Measurements from ENCODE around the gene USH2A. TPM values are rescaled to one million over a fixed set of nuclear protein-coding genes. Genes with fewer than 3 reads are reported as not detected.

USH2A gene
- total and polyA plus RNA-seq, 2 experiments from 2014 or later = under 0.01 to 0.01 TPM

DNA sequence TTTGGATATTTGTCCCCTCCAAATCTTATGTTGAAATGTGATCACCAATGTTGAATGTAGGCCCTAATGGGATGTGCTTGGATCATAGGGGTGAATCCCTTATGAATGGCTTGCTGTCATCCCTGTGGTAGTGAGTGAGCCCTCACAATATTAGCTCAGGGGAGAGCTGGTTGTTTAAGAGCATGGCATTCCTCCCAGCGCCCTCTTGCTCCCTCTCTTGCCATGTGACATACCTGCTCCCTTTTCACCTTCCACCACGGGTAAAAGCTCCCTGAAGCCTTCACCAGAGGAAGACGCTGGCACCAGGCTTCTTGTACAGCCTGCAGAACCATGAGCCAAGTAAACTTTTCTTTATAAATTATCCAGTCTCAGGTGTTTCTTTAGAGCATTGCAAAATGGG is 550.6 kb downstream of the USH2A start:
- no peaks in the 10 kb centered on the region for H3K4me1 ChIP-seq (ENCODE audit: insufficient read depth)
- no peaks in the 10 kb centered on the region for H3K9me3 ChIP-seq (ENCODE audit: low read depth)
- H3K36me3 ChIP-seq (ENCODE audit: low read depth) = no peaks in the 10 kb centered on the region
- H3K27ac ChIP-seq = no peak overlapping the region
- no peak overlapping the region for H3K4me3 ChIP-seq
- H3K79me2 ChIP-seq (ENCODE audit: insufficient read depth) = no peaks in the 10 kb centered on the region
- WGBS, 2 experiments (ENCODE audit: low coverage in 1 of 2, low lambda C conversion rate in 2 of 2, missing lambda C conversion rate in 2 of 2) = 20 to 38% methylated on average over 3 of the region's 3 CpGs
- DNase-seq = no peak
- H3K27me3 ChIP-seq (replicated peaks; ENCODE audit: insufficient read depth) = no peaks in the 10 kb centered on the region
- no peak overlapping the region for H2AFZ ChIP-seq
- no peak overlapping the region for H3K4me2 ChIP-seq (ENCODE audit: unreplicated experiment)
- no peaks in the 10 kb centered on the region for H4K20me1 ChIP-seq (ENCODE audit: insufficient read depth)
- TF ChIP-seq EZH2phosphoT487 (IDR thresholded peaks at IDR 0.05; ENCODE audit: insufficient read depth, low read depth) (no peak), EZH2 (IDR thresholded peaks at IDR 0.05; ENCODE audit: insufficient read depth, poor library complexity, severe bottlenecking) (no peak)
- no peak overlapping the region for H3K9ac ChIP-seq
- H3F3A ChIP-seq (ENCODE audit: insufficient read depth) = no peaks in the 10 kb centered on the region
- no peaks in the 10 kb centered on the region; the same call in 1 of the 2 replicates for H3K9me2 ChIP-seq (ENCODE audit: insufficient read depth)
- in situ Hi-C loops (cut with MboI) = no loop called here

- H3K4me3 ChIP-seq = no peak overlapping the region
- 11 to 16% methylated on average over 1 of the region's 1 CpG for WGBS, 2 experiments (ENCODE audit: low coverage in 1 of 2, low lambda C conversion rate in 2 of 2, missing lambda C conversion rate in 2 of 2)
Observed at GRCh38 chr1:215868500-215868899, 554.7 kb downstream of the USH2A start.

DNA sequence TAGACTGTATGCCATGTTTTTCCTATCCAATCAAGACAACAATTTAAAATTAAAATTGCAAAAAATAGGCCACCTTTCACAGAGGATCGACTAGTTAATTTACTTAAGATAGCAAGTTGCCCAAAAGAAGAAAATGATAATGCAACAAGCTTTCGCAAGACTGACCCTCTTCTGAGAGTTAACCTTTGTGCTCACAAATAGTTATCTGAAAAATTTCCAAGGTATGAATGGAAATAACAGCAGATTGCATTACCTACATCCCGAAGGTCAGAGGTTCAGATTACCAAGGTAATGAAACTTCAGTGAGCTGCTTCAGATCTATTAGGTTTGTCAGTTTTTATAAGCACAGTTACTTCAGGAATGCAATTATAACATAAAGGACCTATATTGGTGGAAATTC is 558.2 kb downstream of the USH2A start:
- H4K20me1 ChIP-seq (ENCODE audit: insufficient read depth) = no peaks in the 10 kb centered on the region
- H3K27ac ChIP-seq = no peak overlapping the region
- no peaks in the 10 kb centered on the region for H3F3A ChIP-seq (ENCODE audit: insufficient read depth)
- no peaks in the 10 kb centered on the region for H3K79me2 ChIP-seq (ENCODE audit: insufficient read depth)
- H3K4me1 ChIP-seq (ENCODE audit: insufficient read depth) = no peaks in the 10 kb centered on the region
- H3K4me2 ChIP-seq (ENCODE audit: unreplicated experiment) = no peak overlapping the region
- no peaks in the 10 kb centered on the region for H3K9me2 ChIP-seq (ENCODE audit: insufficient read depth)
- in situ Hi-C loops (cut with MboI) = no loop called here
- H3K36me3 ChIP-seq (ENCODE audit: low read depth) = no peaks in the 10 kb centered on the region
- TF ChIP-seq EZH2phosphoT487 (IDR thresholded peaks at IDR 0.05; ENCODE audit: insufficient read depth, low read depth) = no peak
- TF ChIP-seq EZH2 (IDR thresholded peaks at IDR 0.05; ENCODE audit: insufficient read depth, poor library complexity, severe bottlenecking) = no peak
- H3K27me3 ChIP-seq (replicated peaks; ENCODE audit: insufficient read depth) = no peaks in the 10 kb centered on the region
- H3K4me3 ChIP-seq = no peak overlapping the region
- DNase-seq = no peak
- WGBS, 2 experiments (ENCODE audit: low coverage in 1 of 2, low lambda C conversion rate in 2 of 2, missing lambda C conversion rate in 2 of 2) = 28 to 31% methylated on average over 3 of the region's 3 CpGs
- no peaks in the 10 kb centered on the region for H3K9me3 ChIP-seq (ENCODE audit: low read depth)
- H3K9ac ChIP-seq = no peak overlapping the region
- no peak overlapping the region for H2AFZ ChIP-seq

More at GRCh38 chr1:215868500-215868899, 554.7 kb downstream of the USH2A start:
- Histone ChIP-seq H3K27me3 (replicated peaks; ENCODE audit: insufficient read depth) (no peaks in the 10 kb centered on the region), H3K79me2 (ENCODE audit: insufficient read depth) (no peaks in the 10 kb centered on the region), H3K9ac (no peak overlapping the region), H3K4me2 (ENCODE audit: unreplicated experiment) (no peak overlapping the region), H3K36me3 (ENCODE audit: low read depth) (no peaks in the 10 kb centered on the region), H3K9me3 (ENCODE audit: low read depth) (no peaks in the 10 kb centered on the region), H3K9me2 (ENCODE audit: insufficient read depth) (no peaks in the 10 kb centered on the region), H3K4me1 (ENCODE audit: insufficient read depth) (no peaks in the 10 kb centered on the region), H3F3A (ENCODE audit: insufficient read depth) (no peaks in the 10 kb centered on the region), H2AFZ (no peak overlapping the region), H4K20me1 (ENCODE audit: insufficient read depth) (no peaks in the 10 kb centered on the region), H3K27ac (no peak overlapping the region)
- DNase-seq = no peak
- in situ Hi-C loops (cut with MboI) = no loop called here
- TF ChIP-seq EZH2phosphoT487 (IDR thresholded peaks at IDR 0.05; ENCODE audit: insufficient read depth, low read depth) (no peak), EZH2 (IDR thresholded peaks at IDR 0.05; ENCODE audit: insufficient read depth, poor library complexity, severe bottlenecking) (no peak)

DNA sequence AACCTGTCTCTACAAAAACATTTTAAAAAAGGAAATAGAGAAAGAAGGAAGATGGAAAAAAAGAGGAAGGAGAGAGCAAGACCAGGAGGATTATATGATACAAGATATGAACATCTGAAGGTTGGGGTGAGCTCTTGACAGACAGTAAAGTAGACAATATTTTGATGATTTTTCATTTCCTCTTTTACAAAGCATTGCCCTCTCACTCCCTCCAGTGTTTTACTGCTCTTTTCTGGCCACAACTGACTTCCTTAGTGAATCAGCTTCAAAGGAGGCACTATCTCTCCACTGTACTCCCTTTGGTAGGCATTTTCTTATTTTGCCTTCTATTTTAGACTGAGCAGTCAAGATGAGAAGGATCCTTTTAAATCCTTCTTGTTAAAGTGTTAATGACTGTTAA is 559.5 kb downstream of the USH2A start:
- DNase-seq = peak; percentile 17
- TF ChIP-seq EZH2 (IDR thresholded peaks at IDR 0.05; ENCODE audit: insufficient read depth, poor library complexity, severe bottlenecking) (no peak), EZH2phosphoT487 (IDR thresholded peaks at IDR 0.05; ENCODE audit: insufficient read depth, low read depth) (no peak)
- no peaks in the 10 kb centered on the region for H3K9me2 ChIP-seq (ENCODE audit: insufficient read depth)
- H3F3A ChIP-seq (ENCODE audit: insufficient read depth) = no peaks in the 10 kb centered on the region
- H3K27ac ChIP-seq = no peak overlapping the region
- H3K79me2 ChIP-seq (ENCODE audit: insufficient read depth) = no peaks in the 10 kb centered on the region
- H2AFZ ChIP-seq = peak overlapping the region; percentile 32; the same call in 1 of the 2 replicates
- no peaks in the 10 kb centered on the region for H4K20me1 ChIP-seq (ENCODE audit: insufficient read depth)
- no peaks in the 10 kb centered on the region for H3K9me3 ChIP-seq (ENCODE audit: low read depth)
- H3K27me3 ChIP-seq (replicated peaks; ENCODE audit: insufficient read depth) = no peaks in the 10 kb centered on the region
- H3K4me3 ChIP-seq = no peak overlapping the region
- H3K4me1 ChIP-seq (ENCODE audit: insufficient read depth) = no peaks in the 10 kb centered on the region
- H3K36me3 ChIP-seq (ENCODE audit: low read depth) = no peaks in the 10 kb centered on the region
- H3K4me2 ChIP-seq (ENCODE audit: unreplicated experiment) = no peak overlapping the region
- no peak overlapping the region for H3K9ac ChIP-seq
- in situ Hi-C loops (cut with MboI) = no loop called here

DNA sequence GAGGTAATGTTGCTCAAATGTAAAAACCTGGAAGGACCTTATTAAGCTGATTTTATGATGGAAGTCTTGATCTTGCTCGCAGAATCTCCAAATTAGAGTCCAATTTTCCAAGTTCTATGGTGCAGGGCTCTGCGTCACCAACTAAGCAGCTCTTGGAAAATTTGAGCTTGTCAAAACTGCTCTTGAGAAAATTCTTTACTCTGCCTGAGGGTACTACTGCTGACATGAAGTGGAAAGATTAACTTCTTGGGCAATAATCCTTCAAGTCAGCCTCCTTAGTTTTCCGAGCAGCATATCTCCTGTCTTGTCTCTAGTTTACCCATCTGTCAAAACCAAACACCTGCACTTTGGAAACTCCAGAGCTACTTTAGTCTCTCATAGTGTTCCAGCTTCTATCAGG is 562.4 kb downstream of the USH2A start:
- Histone ChIP-seq H3K4me3 (no peak overlapping the region), H3K9me3 (ENCODE audit: low read depth) (no peaks in the 10 kb centered on the region), H3K36me3 (ENCODE audit: low read depth) (no peaks in the 10 kb centered on the region), H4K20me1 (ENCODE audit: insufficient read depth) (no peaks in the 10 kb centered on the region), H3K4me2 (ENCODE audit: unreplicated experiment) (no peak overlapping the region), H3K27me3 (replicated peaks; ENCODE audit: insufficient read depth) (no peaks in the 10 kb centered on the region), H2AFZ (no peak overlapping the region), H3K9ac (no peak overlapping the region), H3K27ac (no peak overlapping the region), H3K79me2 (ENCODE audit: insufficient read depth) (no peaks in the 10 kb centered on the region), H3F3A (ENCODE audit: insufficient read depth) (no peaks in the 10 kb centered on the region), H3K9me2 (ENCODE audit: insufficient read depth) (no peaks in the 10 kb centered on the region), H3K4me1 (ENCODE audit: insufficient read depth) (no peaks in the 10 kb centered on the region)
- WGBS, 2 experiments (ENCODE audit: low coverage in 1 of 2, low lambda C conversion rate in 2 of 2, missing lambda C conversion rate in 2 of 2) = 38 to 39% methylated on average over 3 of the region's 3 CpGs
- no peak for DNase-seq
- in situ Hi-C loops (cut with MboI) = no loop called here
- TF ChIP-seq EZH2 (IDR thresholded peaks at IDR 0.05; ENCODE audit: insufficient read depth, poor library complexity, severe bottlenecking) = no peak
- TF ChIP-seq EZH2phosphoT487 (IDR thresholded peaks at IDR 0.05; ENCODE audit: insufficient read depth, low read depth) = no peak

Measured in GM23248 (cell line).